AG04450 (cell line): Measurements from ENCODE around the gene TIAM1. TPM values are rescaled to one million over a fixed set of nuclear protein-coding genes. Genes with fewer than 3 reads are reported as not detected.

Experiments
- CTCF ChIA-PET: fragments of 300-600, 350-600 bp; formaldehyde crosslinking; extraction: SDS; loops from one replicate; lab custom pipeline; 2022; ENCODE audit warnings: antibody characterized with exemption, inconsistent platforms; lab: Charles Lee
- POLR2A ChIA-PET: fragments of 350-600 bp; formaldehyde crosslinking; extraction: SDS; loops from one replicate; lab custom pipeline; 2021; ENCODE audit warnings: antibody characterized with exemption, inconsistent platforms; lab: Yijun Ruan, JAX
- DNase-seq: peaks from one replicate; pipeline ENCODE4 v3.0.0-alpha.2; 2011; ENCODE audit warnings: low read depth, low spot score
- H3K27ac ChIP-seq: one replicate; pipeline ENCODE4 v1.5.1; 2012; ENCODE audit warnings: low read depth, low read length, control low read depth
- H3K27me3 ChIP-seq: one replicate; pipeline ENCODE4 v1.6.0; 2012; ENCODE audit warnings: low read length; ENCODE audit not compliant: control insufficient read depth, insufficient read depth
- H3K4me3 ChIP-seq: 2 replicates; pipeline ENCODE4 v1.5.1; 2011; ENCODE audit warnings: mild to moderate bottlenecking, low read depth, low read length, control low read depth
- H3K9me3 ChIP-seq: 2 replicates; pipeline ENCODE4 v1.5.1; 2012; ENCODE audit warnings: low read length; ENCODE audit not compliant: control insufficient read depth, insufficient read depth
- CTCF ChIP-seq: IDR thresholded peaks from 2 replicates; pipeline ENCODE4 v1.5.1; 2011; ENCODE audit warnings: low read depth, low read length, control low read depth, inconsistent platforms
- polyA plus RNA-seq: library from polyadenylated mRNA; depleted of rRNA; stranded (reverse); fragments of >200 nt; gene quantifications from 2 replicates; pipeline ENCODE4 v1.2.3, GENCODE V29; 2011

The TIAM1 gene
- polyA plus RNA-seq, 1 experiment, result 2.1 TPM

GRCh38 chr21:31107176-31107785, 236.8 kb downstream of the TIAM1 start:
- Histone ChIP-seq H3K27me3 (no peaks in the 10 kb centered on the region), H3K9me3 (no peaks in the 10 kb centered on the region), H3K4me3 (no peak overlapping the region), H3K27ac (no peak overlapping the region)
- no peak for DNase-seq
- TF ChIP-seq CTCF, result no peak
- ChIA-PET CTCF (interaction anchor here (0.7 to 3.7 kb wide), 4 partner anchors 9 to 74 kb away, joined by 3 to 44 read pairs (median 11); no protein-coding TSS in a partner anchor), POLR2A (no interaction called here)

GRCh38 chr21:31103571-31104265, 240.3 kb downstream of the TIAM1 start:
- no peaks in the 10 kb centered on the region for H3K27me3 ChIP-seq
- POLR2A ChIA-PET, result no interaction called here
- H3K27ac ChIP-seq, result no peak overlapping the region
- no peak for DNase-seq
- CTCF ChIA-PET, result interaction anchor here (1.2 to 9.0 kb wide), 2 partner anchors 78 to 477 kb away, joined by 5 to 154 read pairs; no protein-coding TSS in a partner anchor
- no peaks in the 10 kb centered on the region for H3K9me3 ChIP-seq
- TF ChIP-seq CTCF, result no peak
- no peak overlapping the region for H3K4me3 ChIP-seq

GRCh38 chr21:31103163-31103562, 240.9 kb downstream of the TIAM1 start:
- Histone ChIP-seq H3K27ac (no peak overlapping the region), H3K27me3 (no peaks in the 10 kb centered on the region), H3K9me3 (no peaks in the 10 kb centered on the region), H3K4me3 (no peak overlapping the region)
- TF ChIP-seq CTCF, result no peak
- POLR2A ChIA-PET, result no interaction called here
- no peak for DNase-seq
- CTCF ChIA-PET, result interaction anchor here (1.2 to 9.0 kb wide), 2 partner anchors 78 to 478 kb away, joined by 5 to 154 read pairs; no protein-coding TSS in a partner anchor

GRCh38 chr21:31099122-31099521, 244.9 kb downstream of the TIAM1 start:
- no peaks in the 10 kb centered on the region for H3K27me3 ChIP-seq
- ChIA-PET POLR2A (no interaction called here), CTCF (interaction anchor here (0.6 to 9.0 kb wide), 17 partner anchors 10 to 507 kb away, joined by 3 to 154 read pairs (median 4); no protein-coding TSS in a partner anchor)

More at GRCh38 chr21:31099122-31099521, 244.9 kb downstream of the TIAM1 start:
- DNase-seq, result no peak
- no peak for TF ChIP-seq CTCF
- Histone ChIP-seq H3K9me3 (no peaks in the 10 kb centered on the region), H3K27ac (no peak overlapping the region), H3K4me3 (no peak overlapping the region)
